A549 treated with Hydrocortisone at 1 μM for 4 hours (cell line): Measurements from ENCODE around the gene RAD51. TPM values are rescaled to one million over a fixed set of nuclear protein-coding genes. Genes with fewer than 3 reads are reported as not detected.

Source experiments
- total RNA-seq: library from RNA; stranded (reverse); fragments of 200-300 nt; extraction: Qiagen RNA extraction; gene quantifications from 5 replicates; pipeline ENCODE4 v1.2.3, GENCODE V29; 2022

Gene RAD51
- 17.6 to 20.1 TPM (median 18.0 TPM) in 5 replicates for total RNA-seq

GRCh38 chr15:40694688-40695468 is at the start of gene RAD51:
Gene RAD51 (plus strand): TSS chr15:40695174. CDS start chr15:40698759, 3,585 bp downstream.

GRCh38 chr15:40754883-40755811 is 60.2 kb downstream of the RAD51 start, which contains the start of gene RMDN3:
Gene RMDN3 (minus strand): TSS chr15:40755254. CDS start chr15:40754783, 471 bp downstream.

GRCh38 chr15:40763801-40764628 is 69.0 kb downstream of the RAD51 start, which contains the start of gene GCHFR:
Gene GCHFR (plus strand): TSS chr15:40764068. CDS start chr15:40764181, 113 bp downstream.

GRCh38 chr15:40769274-40770146 is 74.5 kb downstream of the RAD51 start, which contains the start of gene C15orf62:
Gene C15orf62 (plus strand): TSS chr15:40769980. CDS start chr15:40770496, 516 bp downstream.

Other genes with a start within 250 kb of the RAD51 start
- gene CHST14, start 224.2 kb upstream of the RAD51 start, total RNA-seq = 15.6 to 20.6 TPM (median 19.3 TPM) in 5 replicates
- 13.0 to 21.9 TPM (median 14.0 TPM) in 5 replicates for gene CCDC32, start 130.1 kb upstream of the RAD51 start, total RNA-seq
- gene RPUSD2, start 125.9 kb upstream of the RAD51 start, total RNA-seq = 12.1 to 15.4 TPM (median 14.7 TPM) in 5 replicates
- 5.0 to 9.8 TPM (median 6.4 TPM) in 5 replicates for gene KNL1, start 100.9 kb upstream of the RAD51 start, total RNA-seq
- gene RMDN3, start 60.1 kb downstream of the RAD51 start, total RNA-seq = 21.4 to 26.1 TPM (median 22.6 TPM) in 5 replicates
- gene GCHFR, start 68.9 kb downstream of the RAD51 start, total RNA-seq = 6.3 to 8.6 TPM (median 7.9 TPM) in 5 replicates
- 0.06 to 0.13 TPM (median 0.10 TPM) in 3 of 5 replicates, not detected in the others for gene C15orf62, start 74.8 kb downstream of the RAD51 start, total RNA-seq
- 14.8 to 17.6 TPM (median 17.2 TPM) in 5 replicates for gene ZFYVE19, start 111.9 kb downstream of the RAD51 start, total RNA-seq
- 21.2 to 25.9 TPM (median 24.3 TPM) in 5 replicates for gene DNAJC17, start 112.3 kb downstream of the RAD51 start, total RNA-seq
- gene PPP1R14D, start 133.5 kb downstream of the RAD51 start, total RNA-seq = 0.17 to 0.32 TPM in 2 of 5 replicates, not detected in the others
- 0.62 to 0.90 TPM (median 0.81 TPM) in 5 replicates for gene SPINT1, start 148.9 kb downstream of the RAD51 start, total RNA-seq
- gene RHOV, start 179.1 kb downstream of the RAD51 start, total RNA-seq = 3.7 to 4.8 TPM (median 4.6 TPM) in 5 replicates
- 20.7 to 24.0 TPM (median 22.8 TPM) in 5 replicates for gene VPS18, start 199.3 kb downstream of the RAD51 start, total RNA-seq
- 1.8 to 2.4 TPM (median 2.1 TPM) in 5 replicates for gene DLL4, start 234.2 kb downstream of the RAD51 start, total RNA-seq